ENCODE measurements around the gene PLXNA4.

- TF ChIP-seq, protein P1, sequence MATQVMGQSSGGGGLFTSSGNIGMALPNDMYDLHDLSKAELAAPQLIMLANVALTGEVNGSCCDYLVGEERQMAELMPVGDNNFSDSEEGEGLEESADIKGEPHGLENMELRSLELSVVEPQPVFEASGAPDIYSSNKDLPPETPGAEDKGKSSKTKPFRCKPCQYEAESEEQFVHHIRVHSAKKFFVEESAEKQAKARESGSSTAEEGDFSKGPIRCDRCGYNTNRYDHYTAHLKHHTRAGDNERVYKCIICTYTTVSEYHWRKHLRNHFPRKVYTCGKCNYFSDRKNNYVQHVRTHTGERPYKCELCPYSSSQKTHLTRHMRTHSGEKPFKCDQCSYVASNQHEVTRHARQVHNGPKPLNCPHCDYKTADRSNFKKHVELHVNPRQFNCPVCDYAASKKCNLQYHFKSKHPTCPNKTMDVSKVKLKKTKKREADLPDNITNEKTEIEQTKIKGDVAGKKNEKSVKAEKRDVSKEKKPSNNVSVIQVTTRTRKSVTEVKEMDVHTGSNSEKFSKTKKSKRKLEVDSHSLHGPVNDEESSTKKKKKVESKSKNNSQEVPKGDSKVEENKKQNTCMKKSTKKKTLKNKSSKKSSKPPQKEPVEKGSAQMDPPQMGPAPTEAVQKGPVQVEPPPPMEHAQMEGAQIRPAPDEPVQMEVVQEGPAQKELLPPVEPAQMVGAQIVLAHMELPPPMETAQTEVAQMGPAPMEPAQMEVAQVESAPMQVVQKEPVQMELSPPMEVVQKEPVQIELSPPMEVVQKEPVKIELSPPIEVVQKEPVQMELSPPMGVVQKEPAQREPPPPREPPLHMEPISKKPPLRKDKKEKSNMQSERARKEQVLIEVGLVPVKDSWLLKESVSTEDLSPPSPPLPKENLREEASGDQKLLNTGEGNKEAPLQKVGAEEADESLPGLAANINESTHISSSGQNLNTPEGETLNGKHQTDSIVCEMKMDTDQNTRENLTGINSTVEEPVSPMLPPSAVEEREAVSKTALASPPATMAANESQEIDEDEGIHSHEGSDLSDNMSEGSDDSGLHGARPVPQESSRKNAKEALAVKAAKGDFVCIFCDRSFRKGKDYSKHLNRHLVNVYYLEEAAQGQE (IDR thresholded peaks at IDR 0.05; ENCODE audit: unreplicated experiment): no peak
- no peak for TF ChIP-seq CTCF (conservative IDR thresholded peaks at IDR 0.05; ENCODE audit: low read depth in 2 of 2)
- no peak for TF ChIP-seq EZH2 (IDR thresholded peaks at IDR 0.05; ENCODE audit: low read depth, unreplicated experiment)
- TF ChIP-seq JUNB (IDR thresholded peaks at IDR 0.05; ENCODE audit: unreplicated experiment): no peak
- TF ChIP-seq POLR2AphosphoS5 (IDR thresholded peaks at IDR 0.05; ENCODE audit: low read depth): no peak
- TF ChIP-seq CREB1 (CRISPR knock-in tag; IDR thresholded peaks at IDR 0.05; ENCODE audit: low read depth): no peak
- no peak for TF ChIP-seq EZH2phosphoT487 (IDR thresholded peaks at IDR 0.05; ENCODE audit: unreplicated experiment)
- no peak for TF ChIP-seq STAT1 (IDR thresholded peaks at IDR 0.05; ENCODE audit: unreplicated experiment)
- TF ChIP-seq NANOG (IDR thresholded peaks at IDR 0.05; ENCODE audit: borderline replicate concordance): no peak
- TF ChIP-seq ZNF462 (CRISPR knock-in tag; IDR thresholded peaks at IDR 0.05): no peak
- no peak for TF ChIP-seq ZNF331 (CRISPR knock-in tag; IDR thresholded peaks at IDR 0.05; ENCODE audit: low read depth)
- TF ChIP-seq ZNF114 (CRISPR knock-in tag; IDR thresholded peaks at IDR 0.05): no peak
- TF ChIP-seq ETS1 (IDR thresholded peaks at IDR 0.05): no peak
These were observed 2.6 kb upstream of the PLXNA4 start for GRCh38 chr7:132578826-132579225.

Data from GM23338 (cell line).